Gastroesophageal sphincter (tissue), 4 donors: ENCODE results near the gene FYB1. TPM values are rescaled to one million over a fixed set of nuclear protein-coding genes. Genes with fewer than 3 reads are reported as not detected.

Experiments used
- ATAC-seq: fragments of 150-250 bp; one replicate; pipeline ENCODE4 v1.9.1; 2016; ENCODE audit warnings: mild to moderate bottlenecking, moderate library complexity
- H3K27ac ChIP-seq, 4 donors: fragments of 200-600 bp; sonication (generic) in 3 of 4; 1 replicate in 3 of 4; 2 replicates in 1 of 4; pipeline ENCODE4 v1.5.1; 2016 to 2019
- H3K27me3 ChIP-seq: fragments of 200-600 bp; sonication (generic); one replicate; pipeline ENCODE4 v1.5.1; 2019
- H3K36me3 ChIP-seq, 2 donors: fragments of 200-600 bp; sonication (generic); one replicate each; pipeline ENCODE4 v1.5.1; 2019; ENCODE audit warnings: control low read depth in 1 of 2
- H3K4me1 ChIP-seq, 3 donors: fragments of 200-600 bp; sonication (generic); 1 replicate in 2 of 3; 2 replicates in 1 of 3; pipeline ENCODE4 v1.5.1; 2016 to 2019; ENCODE audit warnings: control low read depth in 2 of 3
- H3K4me3 ChIP-seq, 2 donors: fragments of 200-600 bp; sonication (generic); one replicate each; pipeline ENCODE4 v1.5.1; 2019; ENCODE audit warnings: mild to moderate bottlenecking in 1 of 2, moderate library complexity in 1 of 2
- H3K9me3 ChIP-seq, 3 donors: fragments of 200-600 bp; sonication (generic); one replicate each; pipeline ENCODE4 v1.5.1; 2017 to 2019; ENCODE audit warnings: control low read depth in 2 of 3
- EP300 ChIP-seq: sonication (generic); formaldehyde crosslinking; IDR thresholded peaks from one replicate; pipeline ENCODE4 v1.6.1; 2017; ENCODE audit warnings: antibody characterized with exemption, mild to moderate bottlenecking
- POLR2A ChIP-seq, 2 donors: fragments of 450-650 bp; IDR thresholded peaks; one replicate each; pipeline ENCODE4 v1.6.1; 2017; ENCODE audit warnings: antibody characterized with exemption in 2 of 2, mild to moderate bottlenecking in 2 of 2, moderate library complexity in 1 of 2
- POLR2AphosphoS5 ChIP-seq: sonication (generic); formaldehyde crosslinking; IDR thresholded peaks from one replicate; pipeline ENCODE4 v1.6.1; 2017; ENCODE audit warnings: antibody characterized with exemption
- WGBS, 2 donors: methylation state at CpG; one replicate each; pipeline ENCODE4 v1.1.5; 2018; ENCODE audit warnings: low coverage in 1 of 2; 5-methylcytosine and 5-hydroxymethylcytosine counted together
- total RNA-seq, 4 donors: library from RNA; depleted of rRNA; stranded (reverse); fragments of >200 nt; gene quantifications; one replicate each; pipeline ENCODE4 v1.1.0, GENCODE V29; 2016
- TF ChIP-seq, protein P1 (sequence below), 4 experiments: fragments of 200-600 bp in 2 of 4; fragments of 450-650 bp in 2 of 4; sonication (generic) in 1 of 4; IDR thresholded peaks; one replicate each; pipeline ENCODE4 v1.5.1; 2017 to 2019; ENCODE audit warnings: antibody characterized with exemption in 4 of 4, mild to moderate bottlenecking in 2 of 4, moderate library complexity in 2 of 4

Gene FYB1
- total RNA-seq, 4 donors from 2014 or later: 2.5 to 9.3 (median 5.9) TPM

DNA sequence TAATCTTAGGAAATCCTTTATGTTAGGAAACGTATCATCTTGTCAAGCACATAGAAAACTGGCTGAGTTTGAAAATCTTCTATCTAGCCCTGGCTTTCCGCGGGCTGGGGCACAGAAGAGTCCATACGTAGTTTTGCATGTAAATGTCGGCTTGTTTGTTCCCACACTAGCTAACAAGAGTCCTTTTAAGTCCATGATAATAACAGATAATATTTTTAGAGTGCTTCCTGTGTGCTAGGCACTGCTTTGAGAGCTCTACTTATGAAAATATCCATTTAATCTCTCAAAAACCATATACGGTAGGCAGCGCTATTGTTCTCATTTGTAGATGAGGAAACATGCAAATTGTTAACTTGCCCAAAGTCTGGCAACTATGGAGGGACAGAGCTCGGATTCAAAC is 40.5 kb downstream of the FYB1 start:
- no peaks in the 10 kb centered on the region for H3K36me3 ChIP-seq
- H3K27me3 ChIP-seq: no peaks in the 10 kb centered on the region
- H3K9me3 ChIP-seq: no peaks in the 10 kb centered on the region
- H3K4me1 ChIP-seq: no peaks in the 10 kb centered on the region
- no peak for ATAC-seq
- no peak overlapping the region for H3K4me3 ChIP-seq
- no peak overlapping the region for H3K27ac ChIP-seq
- 79 to 89% methylated on average over 6 to 8 of the region's 8 CpGs for WGBS, 2 donors
- TF ChIP-seq, protein P1, sequence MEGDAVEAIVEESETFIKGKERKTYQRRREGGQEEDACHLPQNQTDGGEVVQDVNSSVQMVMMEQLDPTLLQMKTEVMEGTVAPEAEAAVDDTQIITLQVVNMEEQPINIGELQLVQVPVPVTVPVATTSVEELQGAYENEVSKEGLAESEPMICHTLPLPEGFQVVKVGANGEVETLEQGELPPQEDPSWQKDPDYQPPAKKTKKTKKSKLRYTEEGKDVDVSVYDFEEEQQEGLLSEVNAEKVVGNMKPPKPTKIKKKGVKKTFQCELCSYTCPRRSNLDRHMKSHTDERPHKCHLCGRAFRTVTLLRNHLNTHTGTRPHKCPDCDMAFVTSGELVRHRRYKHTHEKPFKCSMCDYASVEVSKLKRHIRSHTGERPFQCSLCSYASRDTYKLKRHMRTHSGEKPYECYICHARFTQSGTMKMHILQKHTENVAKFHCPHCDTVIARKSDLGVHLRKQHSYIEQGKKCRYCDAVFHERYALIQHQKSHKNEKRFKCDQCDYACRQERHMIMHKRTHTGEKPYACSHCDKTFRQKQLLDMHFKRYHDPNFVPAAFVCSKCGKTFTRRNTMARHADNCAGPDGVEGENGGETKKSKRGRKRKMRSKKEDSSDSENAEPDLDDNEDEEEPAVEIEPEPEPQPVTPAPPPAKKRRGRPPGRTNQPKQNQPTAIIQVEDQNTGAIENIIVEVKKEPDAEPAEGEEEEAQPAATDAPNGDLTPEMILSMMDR (IDR thresholded peaks at IDR 0.05): no peak
- TF ChIP-seq POLR2A (IDR thresholded peaks at IDR 0.05) (no peak), EP300 (no peak), POLR2AphosphoS5 (no peak)

DNA sequence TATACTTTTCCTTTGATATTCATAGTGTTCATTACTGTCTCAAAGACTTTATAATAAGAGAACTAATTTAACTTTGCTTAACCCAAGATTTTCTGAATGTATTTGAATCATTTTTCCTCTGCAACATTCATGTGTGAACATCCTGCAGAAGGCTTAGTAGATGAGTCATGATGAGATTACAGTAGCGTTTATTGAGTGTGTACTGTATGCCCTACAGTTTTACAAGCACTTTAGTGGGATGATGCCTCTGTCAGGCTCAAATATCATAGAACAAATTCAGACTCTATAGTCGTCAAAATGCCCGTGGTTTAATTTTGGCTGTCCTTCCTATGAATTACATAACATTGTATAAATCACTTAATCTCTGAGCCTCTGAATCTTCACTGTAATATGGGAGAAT is 41.2 kb downstream of the FYB1 start:
- H3K9me3 ChIP-seq: no peaks in the 10 kb centered on the region
- H3K27ac ChIP-seq: no peak overlapping the region
- TF ChIP-seq, protein P1 (IDR thresholded peaks at IDR 0.05): no peak
- TF ChIP-seq POLR2AphosphoS5 (no peak), POLR2A (IDR thresholded peaks at IDR 0.05) (no peak), EP300 (no peak)
- ATAC-seq: no peak
- no peaks in the 10 kb centered on the region for H3K36me3 ChIP-seq
- WGBS, 2 donors: 48 to 61% methylated on average over 3 of the region's 3 CpGs
- H3K27me3 ChIP-seq: no peaks in the 10 kb centered on the region
- no peak overlapping the region for H3K4me3 ChIP-seq
- H3K4me1 ChIP-seq: no peaks in the 10 kb centered on the region

DNA sequence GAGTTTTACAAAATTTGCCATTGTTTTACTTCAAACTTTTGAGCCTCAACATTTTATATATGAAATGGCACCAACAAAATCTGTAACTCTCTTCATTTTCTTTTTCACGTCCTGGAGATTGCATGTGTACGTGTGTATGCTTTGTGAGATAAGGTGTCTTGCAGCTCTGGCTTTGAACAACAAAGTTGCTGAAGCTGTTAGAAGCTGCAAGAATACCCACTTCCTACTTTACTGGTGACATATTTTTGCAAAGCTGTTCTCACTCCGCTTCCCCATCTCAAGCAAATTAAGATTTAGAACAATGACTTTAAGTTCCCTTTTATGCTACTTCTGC is 41.8 kb downstream of the FYB1 start:
- no peaks in the 10 kb centered on the region for H3K36me3 ChIP-seq
- 75 to 83% methylated on average over 3 of the region's 3 CpGs for WGBS, 2 donors
- no peak for ATAC-seq

DNA sequence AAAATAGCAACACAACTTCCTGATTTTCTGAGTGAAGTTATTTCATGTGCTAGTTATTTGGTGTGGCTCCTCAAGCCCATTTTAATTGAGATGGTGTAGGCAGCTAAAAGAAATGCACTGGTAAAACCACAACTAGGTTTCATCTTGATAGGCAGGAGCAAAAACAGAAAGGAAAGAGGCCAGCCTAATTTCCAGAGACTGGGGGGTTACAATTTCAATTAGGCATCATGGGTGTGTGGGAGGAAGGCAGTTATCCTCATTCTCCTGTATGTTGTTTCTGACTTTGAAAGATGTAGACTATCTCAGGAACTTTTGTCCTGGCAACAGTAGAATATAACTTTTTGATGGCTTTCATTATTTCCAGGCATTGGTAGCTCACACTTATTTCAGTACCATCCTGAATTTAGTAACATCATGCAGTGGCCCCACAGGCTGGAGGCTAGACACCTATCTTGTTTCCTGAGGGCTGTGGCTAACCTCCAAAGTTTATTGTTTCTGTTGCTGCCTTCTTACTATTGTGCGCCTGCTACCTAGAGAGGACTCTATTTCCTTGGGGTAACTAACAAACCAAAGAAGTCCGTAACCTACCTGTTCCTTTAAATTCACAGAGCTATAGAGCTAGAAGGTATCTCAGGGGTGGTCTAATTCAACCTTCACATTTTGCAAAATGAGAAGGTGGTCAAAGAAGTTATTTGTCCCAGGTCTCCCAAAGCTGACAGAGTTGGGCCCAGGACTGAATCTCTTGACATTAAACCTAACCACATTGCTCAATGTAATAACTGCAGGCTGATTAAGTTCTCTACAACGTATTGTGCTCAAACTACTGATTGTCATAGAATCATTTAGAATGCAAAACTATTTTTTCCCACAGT is 42.4 kb downstream of the FYB1 start:
- Histone ChIP-seq H3K27me3 (no peaks in the 10 kb centered on the region), H3K9me3 (no peaks in the 10 kb centered on the region), H3K4me3 (no peak overlapping the region), H3K27ac (no peak overlapping the region), H3K36me3 (no peaks in the 10 kb centered on the region), H3K4me1 (no peaks in the 10 kb centered on the region)
- no peak for ATAC-seq
- WGBS, 2 donors: 81 to 82% methylated on average over 1 to 3 of the region's 3 CpGs
- TF ChIP-seq EP300 (no peak), POLR2A (IDR thresholded peaks at IDR 0.05) (no peak)
- TF ChIP-seq, protein P1 (IDR thresholded peaks at IDR 0.05): no peak

More for the DNA sequence above, 41.8 kb downstream of the FYB1 start:
- Histone ChIP-seq H3K27me3 (no peaks in the 10 kb centered on the region), H3K4me3 (no peak overlapping the region), H3K9me3 (no peaks in the 10 kb centered on the region), H3K27ac (no peak overlapping the region), H3K4me1 (no peaks in the 10 kb centered on the region)
- TF ChIP-seq EP300 (no peak), POLR2AphosphoS5 (no peak), POLR2A (IDR thresholded peaks at IDR 0.05) (no peak)
- TF ChIP-seq, protein P1 (IDR thresholded peaks at IDR 0.05): no peak

DNA sequence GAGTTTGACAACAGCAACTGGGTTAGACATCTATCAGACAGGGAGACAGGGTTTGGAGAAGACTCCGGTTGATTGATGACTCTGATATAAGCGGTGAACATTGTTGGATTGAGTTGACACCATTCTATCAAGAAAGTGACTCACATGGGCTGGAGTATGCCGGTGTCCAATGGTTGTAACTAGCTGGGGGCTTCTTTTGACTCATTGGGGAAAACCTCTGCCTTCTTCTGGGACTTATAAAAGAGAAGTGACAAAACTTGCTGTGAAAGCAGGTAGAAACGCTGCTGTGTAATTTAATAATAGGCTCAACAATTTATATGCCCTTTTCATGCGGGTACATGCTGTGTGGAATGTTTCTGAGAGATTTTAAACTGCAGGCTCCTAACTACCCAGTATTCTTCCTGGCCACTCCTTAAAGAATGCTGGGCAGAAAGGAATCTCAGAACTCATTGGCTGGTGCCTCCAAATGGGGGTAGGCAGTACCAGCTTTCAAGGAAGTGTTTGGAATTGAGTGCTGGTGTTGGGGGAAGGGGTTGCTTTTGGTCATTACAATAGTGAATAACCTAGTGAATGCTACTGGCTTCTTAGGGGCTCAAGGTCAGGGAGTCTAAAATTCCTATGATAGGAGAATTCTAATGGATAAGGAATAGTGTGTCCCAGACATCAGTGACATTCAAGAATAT is 43.9 kb downstream of the FYB1 start:
- Histone ChIP-seq H3K9me3 (no peaks in the 10 kb centered on the region), H3K4me3 (no peak overlapping the region), H3K27ac (no peak overlapping the region), H3K27me3 (no peaks in the 10 kb centered on the region), H3K4me1 (no peaks in the 10 kb centered on the region), H3K36me3 (no peaks in the 10 kb centered on the region)
- whole genome bisulfite sequencing, 2 donors: 88 to 89% methylated on average over 5 of the region's 5 CpGs
- TF ChIP-seq POLR2A (IDR thresholded peaks at IDR 0.05) (no peak), POLR2AphosphoS5 (no peak), EP300 (no peak)
- TF ChIP-seq, protein P1 (IDR thresholded peaks at IDR 0.05): no peak
- ATAC-seq: no peak
